H9 (cell line): ENCODE results near the gene NPIPB8. TPM values are rescaled to one million over a fixed set of nuclear protein-coding genes. Genes with fewer than 3 reads are reported as not detected.
"Not testable (repeated sequence)": the region's sequence is repeated elsewhere in the genome, so short reads cannot be mapped to it uniquely, and the experiment has no call there.

Source experiments
- DNase-seq: peaks from one replicate; pipeline ENCODE4 v3.0.0-alpha.2; 2017
- H2AFZ ChIP-seq: one replicate; pipeline ENCODE4 v1.6.1; 2013; ENCODE audit warnings: mild to moderate bottlenecking, low read length, control low read depth, moderate library complexity
- H2AK5ac ChIP-seq: 2 replicates; pipeline ENCODE4 v1.6.1; 2013; ENCODE audit warnings: low read length, control low read depth, mixed read lengths; ENCODE audit not compliant: insufficient read length
- H2BK120ac ChIP-seq: one replicate; pipeline ENCODE4 v1.6.1; 2013; ENCODE audit warnings: low read depth, mild to moderate bottlenecking, low read length, control low read depth, inconsistent platforms; ENCODE audit not compliant: poor library complexity, severe bottlenecking
- H2BK12ac ChIP-seq: 2 replicates; pipeline ENCODE4 v1.6.1; 2013; ENCODE audit warnings: low read length, control low read depth, mixed read lengths, low read depth; ENCODE audit not compliant: insufficient read length
- H2BK15ac ChIP-seq: 2 replicates; pipeline ENCODE4 v1.6.1; 2013; ENCODE audit warnings: low read depth, low read length, control low read depth
- H2BK20ac ChIP-seq: one replicate; pipeline ENCODE4 v1.6.1; 2013; ENCODE audit warnings: low read depth, mild to moderate bottlenecking, low read length, control low read depth, inconsistent platforms; ENCODE audit not compliant: poor library complexity, severe bottlenecking
- H2BK5ac ChIP-seq: 2 replicates; pipeline ENCODE4 v1.6.1; 2013; ENCODE audit warnings: low read length, control low read depth, mixed read lengths; ENCODE audit not compliant: insufficient read length
- H3K14ac ChIP-seq: 2 replicates; pipeline ENCODE4 v1.6.1; 2013; ENCODE audit warnings: low read length, control low read depth; ENCODE audit not compliant: insufficient read depth
- H3K18ac ChIP-seq: 2 replicates; pipeline ENCODE4 v1.6.1; 2013; ENCODE audit warnings: low read depth, mild to moderate bottlenecking, mixed read lengths, low read length, control low read depth; ENCODE audit not compliant: insufficient read length
- H3K23ac ChIP-seq: 2 replicates; pipeline ENCODE4 v1.6.1; 2013; ENCODE audit warnings: low read length, control low read depth, mixed read lengths, low read depth; ENCODE audit not compliant: insufficient read length
- H3K23me2 ChIP-seq: 2 replicates; pipeline ENCODE4 v1.6.1; 2013; ENCODE audit warnings: low read depth, mild to moderate bottlenecking, mixed read lengths, low read length, control low read depth; ENCODE audit not compliant: insufficient read length, poor library complexity, severe bottlenecking
- H3K27ac ChIP-seq: 2 replicates; pipeline ENCODE4 v1.5.1; 2013; ENCODE audit warnings: low read length, control low read depth, mixed read lengths, low read depth; ENCODE audit not compliant: insufficient read length
- H3K27me3 ChIP-seq: 2 replicates; pipeline ENCODE4 v1.6.1; 2013; ENCODE audit warnings: low read length, control low read depth, inconsistent platforms; ENCODE audit not compliant: insufficient read depth
- H3K4ac ChIP-seq: 2 replicates; pipeline ENCODE4 v1.6.1; 2013; ENCODE audit warnings: low read depth, mild to moderate bottlenecking, control low read depth, inconsistent platforms, low read length, moderate library complexity
- H3K4me1 ChIP-seq: 2 replicates; pipeline ENCODE4 v1.6.1; 2013; ENCODE audit warnings: low read length, control low read depth, inconsistent platforms; ENCODE audit not compliant: insufficient read depth
- H3K4me2 ChIP-seq: 2 replicates; pipeline ENCODE4 v1.6.1; 2013; ENCODE audit warnings: low read length, control low read depth, mixed read lengths; ENCODE audit not compliant: insufficient read length, insufficient read depth
- H3K56ac ChIP-seq: 2 replicates; pipeline ENCODE4 v1.6.1; 2013; ENCODE audit warnings: low read depth, mild to moderate bottlenecking, mixed read lengths, low read length, control low read depth; ENCODE audit not compliant: insufficient read length
- H3K79me1 ChIP-seq: 2 replicates; pipeline ENCODE4 v1.6.1; 2013; ENCODE audit warnings: low read depth, mild to moderate bottlenecking, moderate library complexity, low read length, control low read depth, inconsistent platforms; ENCODE audit not compliant: insufficient read depth, poor library complexity, severe bottlenecking
- H3K79me2 ChIP-seq: 2 replicates; pipeline ENCODE4 v1.6.1; 2013; ENCODE audit warnings: low read length, control low read depth, inconsistent platforms; ENCODE audit not compliant: insufficient read depth
- H3K9ac ChIP-seq: 2 replicates; pipeline ENCODE4 v1.6.1; 2013; ENCODE audit warnings: low read length, control low read depth, mixed read lengths; ENCODE audit not compliant: insufficient read length; ENCODE audit errors: extremely low read depth
- H3K9me3 ChIP-seq: one replicate; pipeline ENCODE4 v1.6.1; 2013; ENCODE audit warnings: low read depth, low read length, inconsistent platforms; ENCODE audit not compliant: control insufficient read depth
- H3T11ph ChIP-seq: one replicate; pipeline ENCODE4 v1.6.1; 2013; ENCODE audit warnings: mild to moderate bottlenecking, low read length, control low read depth, inconsistent platforms
- H4K20me1 ChIP-seq: one replicate; pipeline ENCODE4 v1.6.1; 2013; ENCODE audit not compliant: control insufficient read depth, insufficient read length, insufficient read depth
- H4K5ac ChIP-seq: 2 replicates; pipeline ENCODE4 v1.6.1; 2013; ENCODE audit warnings: low read depth, mild to moderate bottlenecking, mixed read lengths, low read length, control low read depth; ENCODE audit not compliant: insufficient read length
- H4K8ac ChIP-seq: replicated peaks from 2 replicates; pipeline ENCODE4 v1.6.1; 2013; ENCODE audit warnings: low read length, control low read depth, mixed read lengths, low read depth; ENCODE audit not compliant: insufficient read length
- H4K91ac ChIP-seq: 2 replicates; pipeline ENCODE4 v1.6.1; 2013; ENCODE audit warnings: low read depth, mild to moderate bottlenecking, moderate library complexity, mixed read lengths, low read length, control low read depth; ENCODE audit not compliant: insufficient read length
- H3K27ac Mint-ChIP-seq, 3 experiments: 2 replicates in 2 of 3; 3 replicates in 1 of 3; pipeline ENCODE4 v1.8.0; 2020 to 2021; ENCODE audit warnings: mixed read lengths in 3 of 3, mild to moderate bottlenecking in 1 of 3, moderate library complexity in 1 of 3
- H3K27me3 Mint-ChIP-seq: 2 replicates; pipeline ENCODE4 v1.8.0; 2021; ENCODE audit warnings: low read depth, mild to moderate bottlenecking, moderate library complexity, mixed read lengths
- H3K36me3 Mint-ChIP-seq, 3 experiments: 2 replicates in 2 of 3; 3 replicates in 1 of 3; pipeline ENCODE4 v1.8.0; 2020 to 2021; ENCODE audit warnings: low read depth in 3 of 3, mixed read lengths in 3 of 3; ENCODE audit not compliant: insufficient read depth in 1 of 3
- H3K4me1 Mint-ChIP-seq, 2 experiments: 2 replicates each; pipeline ENCODE4 v1.8.0; 2020; ENCODE audit warnings: mixed read lengths in 2 of 2
- H3K4me3 Mint-ChIP-seq, 2 experiments: 2 replicates in 1 of 2; 3 replicates in 1 of 2; pipeline ENCODE4 v1.8.0; 2020 to 2021; ENCODE audit warnings: mild to moderate bottlenecking in 2 of 2, mixed read lengths in 2 of 2, moderate library complexity in 1 of 2
- H3K9me3 Mint-ChIP-seq, 2 experiments: 2 replicates in 1 of 2; 3 replicates in 1 of 2; pipeline ENCODE4 v1.8.0; 2020; ENCODE audit warnings: mild to moderate bottlenecking in 2 of 2, mixed read lengths in 2 of 2, moderate library complexity in 1 of 2
- WGBS: extraction: QIAGEN DNeasy Blood & Tissue Kit; methylation state at CpG from one replicate; pipeline ENCODE4 v1.1.7; 2013; ENCODE audit warnings: missing lambda C conversion rate, low lambda C conversion rate, mixed read lengths; ENCODE audit not compliant: insufficient read length; ENCODE audit errors: extremely low coverage; 5-methylcytosine and 5-hydroxymethylcytosine counted together
- total RNA-seq: library from RNA; stranded (reverse); gene quantifications from 2 replicates; pipeline ENCODE4 v1.2.1, GENCODE V29; 2021

NPIPB8 gene
- total RNA-seq, 1 experiment from 2014 or later, result not detected

GRCh38 chr16:28688327-28688952 is 50.6 kb downstream of the NPIPB8 start:
- H3K4me3 Mint-ChIP-seq, H3K27me3 ChIP-seq, H3K4me1 Mint-ChIP-seq, H3K23me2 ChIP-seq, H2BK15ac ChIP-seq, H3K79me1 ChIP-seq, H2BK20ac ChIP-seq, H3K9me3 ChIP-seq, DNase-seq, H2BK5ac ChIP-seq, H3K36me3 Mint-ChIP-seq, H3K56ac ChIP-seq, H3K14ac ChIP-seq, H3K23ac ChIP-seq, H4K20me1 ChIP-seq, H3K9ac ChIP-seq, H4K91ac ChIP-seq, H2BK120ac ChIP-seq, H2AFZ ChIP-seq, H3K4ac ChIP-seq, H3K4me1 ChIP-seq, H3T11ph ChIP-seq, H3K4me2 ChIP-seq, H3K27ac Mint-ChIP-seq, H3K79me2 ChIP-seq, H3K27ac ChIP-seq, H3K9me3 Mint-ChIP-seq, H4K5ac ChIP-seq, H2BK12ac ChIP-seq, H2AK5ac ChIP-seq, H4K8ac ChIP-seq, H3K27me3 Mint-ChIP-seq, H3K18ac ChIP-seq: not testable (repeated sequence)
- WGBS, result no CpG with 5 or more reads among the region's 10 CpGs

GRCh38 chr16:28689425-28689824 is 51.6 kb downstream of the NPIPB8 start:
- not testable (repeated sequence) for H4K91ac ChIP-seq, H3K27me3 Mint-ChIP-seq, H2AK5ac ChIP-seq, DNase-seq, H2BK12ac ChIP-seq, H2BK15ac ChIP-seq, H3K27ac Mint-ChIP-seq, H3K18ac ChIP-seq, H3K9ac ChIP-seq, H3K4ac ChIP-seq, H3K56ac ChIP-seq, H3K27me3 ChIP-seq, H4K20me1 ChIP-seq, H3K79me1 ChIP-seq, H3K23me2 ChIP-seq, H3T11ph ChIP-seq, H3K4me1 Mint-ChIP-seq, H3K27ac ChIP-seq, H2BK5ac ChIP-seq, H4K5ac ChIP-seq, H3K14ac ChIP-seq, H3K4me3 Mint-ChIP-seq, H3K4me2 ChIP-seq, H4K8ac ChIP-seq, H3K23ac ChIP-seq, H3K79me2 ChIP-seq, H3K4me1 ChIP-seq, H3K9me3 ChIP-seq, H2BK120ac ChIP-seq, H3K36me3 Mint-ChIP-seq, H3K9me3 Mint-ChIP-seq, H2BK20ac ChIP-seq, H2AFZ ChIP-seq
- no CpG with 5 or more reads among the region's 13 CpGs for WGBS
